Mucosa of descending colon (tissue), 3 donors: ENCODE data around the gene AGAP1. TPM values are rescaled to one million over a fixed set of nuclear protein-coding genes. Genes with fewer than 3 reads are reported as not detected.

Experiments used
- ATAC-seq: fragments of 200-7000 bp; cut with Tn5 transposase; one replicate; pipeline ENCODE4 v1.9.1; 2020; ENCODE audit warnings: mild to moderate bottlenecking, moderate library complexity
- DNase-seq, 3 donors: peaks; one replicate each; pipeline ENCODE4 v3.0.0-alpha.2; 2020
- H3K36me3 ChIP-seq: fragments of 200-600 bp; one replicate; pipeline ENCODE4 v1.8.0; 2021; ENCODE audit warnings: low read depth, mild to moderate bottlenecking
- H3K4me1 ChIP-seq: fragments of 200-600 bp; one replicate; pipeline ENCODE4 v1.8.0; 2021; ENCODE audit warnings: low read depth, mild to moderate bottlenecking
- H3K4me3 ChIP-seq: fragments of 200-600 bp; one replicate; pipeline ENCODE4 v1.8.0; 2021; ENCODE audit warnings: mild to moderate bottlenecking
- H3K9me3 ChIP-seq: fragments of 200-600 bp; one replicate; pipeline ENCODE4 v1.8.0; 2021; ENCODE audit warnings: mild to moderate bottlenecking
- CTCF ChIP-seq: fragments of 200-600 bp; IDR thresholded peaks from one replicate; pipeline ENCODE4 v1.8.0; 2022; ENCODE audit warnings: antibody characterized with exemption, mild to moderate bottlenecking
- intact Hi-C, 2 donors: fragments of 100-400 bp; cut with DNase I in 1 of 2; cut with micrococcal nuclease in 1 of 2; formaldehyde crosslinking; loops; one replicate each; pipeline versions ENCODE4 v1.11.0 to v1.11.1; 2022; cut with DNase I, micrococcal nuclease
- total RNA-seq, 3 donors: library from RNA; stranded (reverse); fragmentation: NEBNext Ultra II Directional in 2 of 3; extraction: Animal tissue kit (Norgen Biotek cat#: 25700) in 2 of 3; gene quantifications; one replicate each; pipeline versions ENCODE4 v1.2.1 to v1.2.4, GENCODE V29; 2021 to 2023
- donor health status: DM: no; HTN: no; CAD: no; lungs with moderate emphysema.
- donor health status: DM: no; HTN: no; CAD: no.
- donor health status: DM: no; HTN: yes; CAD: no.

Gene AGAP1
- total RNA-seq, 3 donors from 2014 or later = 68.1 to 112 (median 88.9) TPM

- Histone ChIP-seq H3K4me1 (peaks cover 5% of the 10 kb centered on the region), H3K9me3 (no peaks in the 10 kb centered on the region), H3K36me3 (no peaks in the 10 kb centered on the region), H3K4me3 (no peak overlapping the region)
- no peak for ATAC-seq
- intact Hi-C loops = no loop called here
- TF ChIP-seq CTCF = no peak
- DNase-seq = no peak
Observed at GRCh38 chr2:235621736-235622135, 127.9 kb downstream of the AGAP1 start.

GRCh38 chr2:235623111-235623510 is 129.3 kb downstream of the AGAP1 start:
- Histone ChIP-seq H3K36me3 (no peaks in the 10 kb centered on the region), H3K4me1 (no peaks in the 10 kb centered on the region), H3K9me3 (no peaks in the 10 kb centered on the region), H3K4me3 (no peak overlapping the region)
- DNase-seq = no peak
- TF ChIP-seq CTCF = no peak
- intact Hi-C loops = no loop called here
- no peak for ATAC-seq

GRCh38 chr2:235623752-235624151 is 129.9 kb downstream of the AGAP1 start:
- ATAC-seq (no peak), DNase-seq (no peak)
- no peak overlapping the region for H3K4me3 ChIP-seq
- no peaks in the 10 kb centered on the region for H3K9me3 ChIP-seq
- H3K36me3 ChIP-seq = no peaks in the 10 kb centered on the region
- TF ChIP-seq CTCF = no peak
- intact Hi-C loops = no loop called here
- no peaks in the 10 kb centered on the region for H3K4me1 ChIP-seq

GRCh38 chr2:235626658-235627057 is 132.8 kb downstream of the AGAP1 start:
- Histone ChIP-seq H3K4me3 (no peak overlapping the region), H3K36me3 (no peaks in the 10 kb centered on the region), H3K9me3 (no peaks in the 10 kb centered on the region), H3K4me1 (no peaks in the 10 kb centered on the region)
- intact Hi-C loops = no loop called here
- DNase-seq = no peak
- no peak for TF ChIP-seq CTCF
- ATAC-seq = no peak

GRCh38 chr2:235627682-235628081 is 133.8 kb downstream of the AGAP1 start:
- no peak for TF ChIP-seq CTCF
- intact Hi-C loops = no loop called here
- H3K36me3 ChIP-seq = no peaks in the 10 kb centered on the region
- H3K9me3 ChIP-seq = no peaks in the 10 kb centered on the region
- no peak for DNase-seq
- ATAC-seq = no peak
- H3K4me1 ChIP-seq = no peaks in the 10 kb centered on the region
- H3K4me3 ChIP-seq = no peak overlapping the region

- ATAC-seq (no peak), DNase-seq (no peak)
- no peak overlapping the region for H3K4me3 ChIP-seq
Observed at GRCh38 chr2:235630718-235631296, 137.0 kb downstream of the AGAP1 start.

More at GRCh38 chr2:235630718-235631296, 137.0 kb downstream of the AGAP1 start:
- no peaks in the 10 kb centered on the region for H3K4me1 ChIP-seq
- TF ChIP-seq CTCF = no peak
- intact Hi-C loops = no loop called here
- H3K9me3 ChIP-seq = no peaks in the 10 kb centered on the region
- H3K36me3 ChIP-seq = no peaks in the 10 kb centered on the region
